ENCODE data around the gene MALAT1. TPM values are rescaled to one million over a fixed set of nuclear protein-coding genes. Genes with fewer than 3 reads are reported as not detected.

MALAT1 gene
- total and polyA plus RNA-seq, 2 of the 8 experiments (the other 6 are each of a cell fraction or from before 2014, with no cell fraction given): 115 to 984 TPM

DNA sequence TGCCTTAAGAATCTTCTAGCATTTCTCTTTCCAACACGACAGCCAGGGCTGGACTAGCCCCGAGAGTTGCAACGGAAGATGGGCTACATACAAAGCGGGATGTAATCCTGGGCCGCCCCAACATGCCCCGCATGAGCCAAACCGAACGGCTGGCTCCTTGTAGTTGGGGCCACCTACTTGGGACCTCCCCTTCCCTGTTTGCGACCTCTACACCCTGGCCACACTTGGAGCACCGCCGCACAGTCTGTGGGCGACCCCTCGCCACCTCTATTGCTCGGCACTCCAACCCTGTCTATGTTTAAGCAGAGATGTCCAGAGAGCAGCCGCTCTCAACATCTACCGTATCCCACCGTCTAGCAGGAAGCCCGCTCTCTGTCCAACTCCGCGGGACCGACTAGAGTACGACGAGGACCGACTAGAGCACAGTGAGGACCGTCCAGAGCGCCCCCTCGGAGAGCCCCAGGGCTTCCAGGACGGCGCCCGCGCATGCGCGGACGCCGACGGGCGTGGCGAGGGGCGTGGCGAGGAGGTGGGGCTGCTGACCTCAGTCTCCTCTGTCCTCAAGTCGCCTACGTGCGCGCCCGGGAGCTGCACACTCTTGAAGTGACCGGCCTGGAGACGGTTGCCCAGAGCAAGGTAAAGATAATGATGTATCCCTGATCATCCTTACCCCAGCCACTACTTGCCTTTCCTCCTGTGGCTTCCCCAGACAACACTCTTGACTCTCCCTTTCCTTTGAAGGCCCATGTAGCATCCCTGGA is 44.0 kb upstream of the MALAT1 start:
- H3K9ac ChIP-seq (replicated peaks in 1 of 4; ENCODE audit: extremely low read depth in 1 of 4, low read depth in 3 of 4, low read length in 3 of 4): peak overlapping the region in 3 of 4 experiments; percentile 22 to 29 (median 29); a peak in 4 of 7 replicates
- H3K4me3 ChIP-seq (ENCODE audit: extremely low read depth in 1 of 4, insufficient read depth in 2 of 4, low read depth in 3 of 4, low read length in 4 of 4): peak overlapping the region; percentile 46 to 67 (median 54); a peak in 7 of 8 replicates
- no peak overlapping the region for H3K23ac ChIP-seq (ENCODE audit: insufficient read length)
- peaks cover 0 to 4% of the 10 kb centered on the region in 2 experiments for H4K20me1 ChIP-seq (replicated peaks in 1 of 2; ENCODE audit: control insufficient read depth in 1 of 2, insufficient read depth in 2 of 2, low read length in 2 of 2)
- DNase-seq (ENCODE audit: low read depth in 1 of 2, low spot score in 2 of 2) (peak; percentile 69 to 92), FAIRE-seq (no peak)
- H3K79me1 ChIP-seq (ENCODE audit: low read depth, low read length): no peaks in the 10 kb centered on the region
- peak overlapping the region; percentile 81; the same call in 1 of the 2 replicates for H3K18ac ChIP-seq (ENCODE audit: extremely low read depth, low read length)
- H3K4ac ChIP-seq (replicated peaks; ENCODE audit: insufficient read length, low read depth, low read length): no peak overlapping the region
- peaks cover 0 to 6% of the 10 kb centered on the region in 2 experiments; a peak in 1 of 4 replicates for H3K9me3 ChIP-seq (ENCODE audit: insufficient read depth in 2 of 2, low read depth in 1 of 2, low read length in 1 of 2)
- peak overlapping the region; percentile 74; the same call in 1 of the 2 replicates for H2AFZ ChIP-seq (ENCODE audit: low read length)
- H3K36me3 ChIP-seq (ENCODE audit: control insufficient read depth in 2 of 4, insufficient read depth in 4 of 4, low read length in 3 of 4): no peaks in the 10 kb centered on the region
- peak overlapping the region; percentile 34; the same call in 1 of the 2 replicates for H2BK20ac ChIP-seq (ENCODE audit: low read length)
- H3K23me2 ChIP-seq (ENCODE audit: low read depth, low read length): peaks cover 4% of the 10 kb centered on the region; the same call in 1 of the 2 replicates
- no peak overlapping the region for H3K14ac ChIP-seq (ENCODE audit: insufficient read length)
- 0 out of 2 replicates have a peak overlapping the region, but pooled peaks have one; percentile 71 for H2BK12ac ChIP-seq (ENCODE audit: low read depth, low read length)
- H3K4me1 ChIP-seq (replicated peaks in 1 of 4; ENCODE audit: control insufficient read depth in 3 of 4, insufficient read depth in 4 of 4, low read length in 3 of 4): peaks cover 2 to 11% (median 6%) of the 10 kb centered on the region in 4 experiments; a peak in 6 of 7 replicates
- H3K27ac ChIP-seq (ENCODE audit: low read depth, low read length): no peak overlapping the region
- H2BK5ac ChIP-seq (ENCODE audit: low read depth, low read length): no peak overlapping the region
- 18% methylated on average over 47 of the region's 47 CpGs; no CpG with 5 or more reads in 1 of the 2 experiments for WGBS, 2 experiments (ENCODE audit: extremely low coverage in 1 of 2, insufficient coverage in 1 of 2, insufficient read length in 1 of 2, insufficient replicate concordance in 2 of 2, low coverage in 1 of 2, low lambda C conversion rate in 2 of 2, missing lambda C conversion rate in 1 of 2)
- peak overlapping the region; percentile 53 for H4K5ac ChIP-seq (ENCODE audit: insufficient read length, low read depth, low read length)
- H4K91ac ChIP-seq (replicated peaks; ENCODE audit: insufficient read length, low read length): no peak overlapping the region
- peak overlapping the region; percentile 94; the same call in 1 of the 2 replicates for H4K8ac ChIP-seq (ENCODE audit: extremely low read depth, insufficient read depth, low read length)
- H2AK5ac ChIP-seq (ENCODE audit: low read depth, low read length): no peak overlapping the region
- peak overlapping the region; percentile 74 to 80 for H3K4me2 ChIP-seq (ENCODE audit: insufficient read depth in 1 of 2, low read depth in 2 of 2, low read length in 2 of 2)
- CTCF ChIA-PET (ENCODE audit: partially characterized antibody): interaction anchor here (0.8 to 1.8 kb wide), 8 partner anchors 8 to 76 kb away, joined by 3 to 8 read pairs (median 3); no protein-coding TSS in a partner anchor
- peak overlapping the region; percentile 35 for H3K56ac ChIP-seq (replicated peaks; ENCODE audit: insufficient read length, low read depth, low read length)
- H3K27me3 ChIP-seq (replicated peaks in 1 of 4; ENCODE audit: control insufficient read depth in 3 of 4, extremely low read depth in 1 of 4, insufficient read depth in 3 of 4, low read length in 3 of 4): peaks cover 20 to 59% (median 53%) of the 10 kb centered on the region in 4 experiments
- H2BK15ac ChIP-seq (ENCODE audit: low read length): peak overlapping the region; percentile 29; the same call in 1 of the 2 replicates
- H3K79me2 ChIP-seq (ENCODE audit: control insufficient read depth in 1 of 2, insufficient read depth in 2 of 2, low read length in 2 of 2): no peaks in the 10 kb centered on the region
- POLR2A ChIA-PET (ENCODE audit: partially characterized antibody): interaction anchor here (0.6 to 3.6 kb wide), 8 partner anchors 8 to 44 kb away, joined by 3 to 26 read pairs (median 4); partner anchors contain the start of genes MALAT1 and NEAT1
- H2BK120ac ChIP-seq (replicated peaks; ENCODE audit: low read depth, low read length): peak overlapping the region; percentile 76
- TF ChIP-seq PHF8 (conservative IDR thresholded peaks at IDR 0.05; ENCODE audit: low read depth, low read length): no peak
- TF ChIP-seq SAP30 (IDR thresholded peaks at IDR 0.05; ENCODE audit: insufficient read depth, insufficient replicate concordance, low read length): no peak
- TF ChIP-seq, protein P1, sequence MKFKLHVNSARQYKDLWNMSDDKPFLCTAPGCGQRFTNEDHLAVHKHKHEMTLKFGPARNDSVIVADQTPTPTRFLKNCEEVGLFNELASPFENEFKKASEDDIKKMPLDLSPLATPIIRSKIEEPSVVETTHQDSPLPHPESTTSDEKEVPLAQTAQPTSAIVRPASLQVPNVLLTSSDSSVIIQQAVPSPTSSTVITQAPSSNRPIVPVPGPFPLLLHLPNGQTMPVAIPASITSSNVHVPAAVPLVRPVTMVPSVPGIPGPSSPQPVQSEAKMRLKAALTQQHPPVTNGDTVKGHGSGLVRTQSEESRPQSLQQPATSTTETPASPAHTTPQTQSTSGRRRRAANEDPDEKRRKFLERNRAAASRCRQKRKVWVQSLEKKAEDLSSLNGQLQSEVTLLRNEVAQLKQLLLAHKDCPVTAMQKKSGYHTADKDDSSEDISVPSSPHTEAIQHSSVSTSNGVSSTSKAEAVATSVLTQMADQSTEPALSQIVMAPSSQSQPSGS (IDR thresholded peaks at IDR 0.05; ENCODE audit: low read length): no peak
- no peak for TF ChIP-seq GABPA (IDR thresholded peaks at IDR 0.05; ENCODE audit: borderline replicate concordance, insufficient read depth, low read length)
- TF ChIP-seq SRF (IDR thresholded peaks at IDR 0.05; ENCODE audit: low read depth, low read length): no peak
- no peak for TF ChIP-seq FOSL1 (IDR thresholded peaks at IDR 0.05; ENCODE audit: insufficient read depth, low read depth, low read length)
- no peak for TF ChIP-seq TCF12 (IDR thresholded peaks at IDR 0.05; ENCODE audit: low read depth, low read length)
- TF ChIP-seq TEAD4 (IDR thresholded peaks at IDR 0.05; ENCODE audit: low read depth, low read length): no peak
